ENCODE measurements around the gene FYCO1.

GRCh38 chr3:45968149-45968548 is 27.5 kb downstream of the FYCO1 start:
- TF ChIP-seq EZH2 (IDR thresholded peaks at IDR 0.05; ENCODE audit: low read length, missing control alignments) (no peak), CTCF (conservative IDR thresholded peaks at IDR 0.05 in 1 of 2, IDR thresholded peaks at IDR 0.05 in 1 of 2; ENCODE audit: low read depth in 1 of 2, low read length in 2 of 2) (no peak)

All from fibroblast of lung (primary cell).